Adrenal gland (tissue), 5 donors: ENCODE results near the gene ACVR1.

ENCODE experiments used
- CTCF ChIP-seq, 6 experiments: fragments of 450-650 bp in 4 of 6; fragments of 200-600 bp in 2 of 6; sonication (generic) in 1 of 6; IDR thresholded peaks; 1 replicate in 5 of 6; 2 replicates in 1 of 6; pipeline versions ENCODE4 v1.5.1 to v1.8.0; 2016 to 2021; ENCODE audit warnings: antibody characterized with exemption in 6 of 6, mild to moderate bottlenecking in 2 of 6, moderate library complexity in 1 of 6
- POLR2A ChIP-seq, 2 donors: fragments of 450-650 bp; IDR thresholded peaks; one replicate each; pipeline ENCODE4 v1.6.1; 2017; ENCODE audit warnings: antibody characterized with exemption in 2 of 2, mild to moderate bottlenecking in 2 of 2, moderate library complexity in 1 of 2
- donor health status: DM: no; HTN: no; CAD: no.

DNA sequence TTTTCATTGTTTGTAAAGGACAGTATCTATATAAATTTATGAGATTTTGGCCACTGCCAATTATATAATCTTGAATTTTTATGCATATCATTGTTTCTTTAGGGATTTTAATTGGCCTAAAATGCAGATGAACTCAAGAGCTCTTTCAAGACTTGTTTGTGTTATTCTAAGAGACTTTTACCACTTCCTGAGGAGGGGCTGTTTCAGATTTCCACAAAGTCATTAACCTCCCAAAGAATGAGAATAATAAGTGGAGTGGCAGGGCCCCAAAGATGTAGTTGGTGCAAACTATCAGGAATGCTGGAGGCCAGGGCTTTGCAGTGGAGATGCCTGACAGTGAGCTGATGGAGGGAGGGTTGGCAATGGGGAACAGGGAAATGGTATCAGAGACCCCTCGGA lies 15.5 kb upstream of the ACVR1 start:
- TF ChIP-seq CTCF (IDR thresholded peaks at IDR 0.05) (no peak), POLR2A (IDR thresholded peaks at IDR 0.05) (no peak)
